Progenitor cell of endocrine pancreas (in vitro differentiated cells): ENCODE measurements around the gene PLEKHO1. TPM values are rescaled to one million over a fixed set of nuclear protein-coding genes. Genes with fewer than 3 reads are reported as not detected.

Experiments used
- DNase-seq: peaks from one replicate; pipeline ENCODE4 v3.0.0; 2021; ENCODE audit warnings: low spot score; ENCODE audit not compliant: unreplicated experiment
- H3K27ac Mint-ChIP-seq: 2 replicates; pipeline ENCODE4 v1.8.0; 2021; ENCODE audit warnings: mild to moderate bottlenecking, moderate library complexity, mixed read lengths
- H3K27me3 Mint-ChIP-seq: 2 replicates; pipeline ENCODE4 v1.8.0; 2021; ENCODE audit warnings: mixed read lengths
- H3K36me3 Mint-ChIP-seq: 2 replicates; pipeline ENCODE4 v1.8.0; 2022; ENCODE audit warnings: mixed read lengths; ENCODE audit not compliant: insufficient read depth
- H3K4me1 Mint-ChIP-seq: 2 replicates; pipeline ENCODE4 v1.8.0; 2021; ENCODE audit warnings: low read depth, mixed read lengths
- H3K4me3 Mint-ChIP-seq: 2 replicates; pipeline ENCODE4 v1.8.0; 2021; ENCODE audit warnings: low read depth, mild to moderate bottlenecking, moderate library complexity, mixed read lengths
- H3K9me3 Mint-ChIP-seq: 2 replicates; pipeline ENCODE4 v1.8.0; 2021; ENCODE audit warnings: low read depth, mixed read lengths
- CTCF ChIP-seq: fragments of 200-600 bp; sonication (generic); IDR thresholded peaks from one replicate; pipeline ENCODE4 v1.5.0; 2021; ENCODE audit warnings: antibody characterized with exemption, mild to moderate bottlenecking; ENCODE audit not compliant: unreplicated experiment
- total RNA-seq: library from RNA; stranded (reverse); gene quantifications from 2 replicates; pipeline ENCODE4 v1.2.1, GENCODE V29; 2021

The PLEKHO1 gene
- total RNA-seq, 1 donor from 2014 or later = 87.6 TPM

- Mint-ChIP-seq H3K36me3 (peaks cover 36% of the 10 kb centered on the region), H3K27ac (peak overlapping the region; percentile 41), H3K4me3 (no peak overlapping the region)
Measured at GRCh38 chr1:150155413-150156071, 5.8 kb downstream of the PLEKHO1 start.

GRCh38 chr1:150156868-150157603 lies 7.3 kb downstream of the PLEKHO1 start:
- no peak for TF ChIP-seq CTCF
- DNase-seq = no peak
- Mint-ChIP-seq H3K36me3 (peaks cover 36% of the 10 kb centered on the region), H3K27ac (no peak overlapping the region), H3K4me3 (no peak overlapping the region), H3K4me1 (peaks cover 14% of the 10 kb centered on the region), H3K27me3 (no peaks in the 10 kb centered on the region), H3K9me3 (no peaks in the 10 kb centered on the region)

More at GRCh38 chr1:150155413-150156071, 5.8 kb downstream of the PLEKHO1 start:
- Mint-ChIP-seq H3K9me3 (no peaks in the 10 kb centered on the region), H3K27me3 (no peaks in the 10 kb centered on the region), H3K4me1 (peaks cover 21% of the 10 kb centered on the region)
- DNase-seq = no peak
- TF ChIP-seq CTCF = no peak

GRCh38 chr1:150159550-150159949 lies 9.8 kb downstream of the PLEKHO1 start:
- peaks cover 27% of the 10 kb centered on the region for H3K4me1 Mint-ChIP-seq
- no peak for DNase-seq
- no peak for TF ChIP-seq CTCF
- no peak overlapping the region for H3K4me3 Mint-ChIP-seq
- no peaks in the 10 kb centered on the region for H3K27me3 Mint-ChIP-seq
- peaks cover 23% of the 10 kb centered on the region for H3K36me3 Mint-ChIP-seq
- peak overlapping the region; percentile 91 for H3K27ac Mint-ChIP-seq
- H3K9me3 Mint-ChIP-seq = no peaks in the 10 kb centered on the region

- H3K4me3 Mint-ChIP-seq = no peak overlapping the region
- no peak for DNase-seq
- peaks cover 41% of the 10 kb centered on the region for H3K4me1 Mint-ChIP-seq
- peak overlapping the region; percentile 98 for H3K27ac Mint-ChIP-seq
- no peaks in the 10 kb centered on the region for H3K27me3 Mint-ChIP-seq
- no peak for TF ChIP-seq CTCF
- no peaks in the 10 kb centered on the region for H3K9me3 Mint-ChIP-seq
- H3K36me3 Mint-ChIP-seq = peaks cover 17% of the 10 kb centered on the region
Measured at GRCh38 chr1:150160964-150161621, 11.4 kb downstream of the PLEKHO1 start.
